ENCODE data around the gene ITGA5. TPM values are rescaled to one million over a fixed set of nuclear protein-coding genes. Genes with fewer than 3 reads are reported as not detected.

ITGA5 gene
- total RNA-seq, 1 donor from 2014 or later: 317 TPM

GRCh38 chr12:54404061-54405004 is 14.7 kb downstream of the ITGA5 start:
- H3K9ac ChIP-seq (ENCODE audit: low read length): no peak overlapping the region
- peaks cover 7% of the 10 kb centered on the region for H3K79me2 ChIP-seq (ENCODE audit: insufficient read depth, low read length)
- no peaks in the 10 kb centered on the region for H3K27me3 Mint-ChIP-seq (ENCODE audit: low read depth, unreplicated experiment)
- H3K4me3 Mint-ChIP-seq (ENCODE audit: unreplicated experiment): no peak overlapping the region
- peaks cover 90% of the 10 kb centered on the region for H3K36me3 ChIP-seq (ENCODE audit: insufficient read depth, low read length)
- FAIRE-seq: no peak
- no peak for TF ChIP-seq EZH2 (IDR thresholded peaks at IDR 0.05; ENCODE audit: insufficient read depth, low read length)
- TF ChIP-seq CTCF (IDR thresholded peaks at IDR 0.05; ENCODE audit: insufficient read depth, low read depth, low read length): peak; percentile 98
- H3K9me3 ChIP-seq (ENCODE audit: insufficient read depth, low read depth, low read length): no peaks in the 10 kb centered on the region
- H2AFZ ChIP-seq (ENCODE audit: low read depth, low read length): no peak overlapping the region
- peaks cover 34% of the 10 kb centered on the region for H3K36me3 Mint-ChIP-seq (ENCODE audit: low read depth, unreplicated experiment)
- no peaks in the 10 kb centered on the region for H3K4me1 ChIP-seq (ENCODE audit: insufficient read depth, low read length)
- H3K27ac ChIP-seq (ENCODE audit: low read depth, low read length): no peak overlapping the region
- H3K4me1 Mint-ChIP-seq (ENCODE audit: low read depth, unreplicated experiment): no peaks in the 10 kb centered on the region
- H4K20me1 ChIP-seq (ENCODE audit: insufficient read depth, low read length): peaks cover 66% of the 10 kb centered on the region
- H3K27me3 ChIP-seq (ENCODE audit: insufficient read depth, low read length): no peaks in the 10 kb centered on the region
- DNase-seq (ENCODE audit: low read depth): no peak
- no peaks in the 10 kb centered on the region for H3K9me3 Mint-ChIP-seq (ENCODE audit: unreplicated experiment)
- no peak overlapping the region for H3K4me2 ChIP-seq (ENCODE audit: low read length)
- H3K27ac Mint-ChIP-seq (ENCODE audit: unreplicated experiment): peak overlapping the region; percentile 81
- no peak overlapping the region for H3K4me3 ChIP-seq (ENCODE audit: insufficient read depth, low read depth, low read length)

GRCh38 chr12:54401119-54401518 is 17.9 kb downstream of the ITGA5 start:
- peaks cover 2% of the 10 kb centered on the region for H3K79me2 ChIP-seq (ENCODE audit: insufficient read depth, low read length)
- Mint-ChIP-seq H3K9me3 (ENCODE audit: unreplicated experiment) (no peaks in the 10 kb centered on the region), H3K4me1 (ENCODE audit: low read depth, unreplicated experiment) (no peaks in the 10 kb centered on the region), H3K4me3 (ENCODE audit: unreplicated experiment) (no peak overlapping the region), H3K27ac (ENCODE audit: unreplicated experiment) (no peak overlapping the region), H3K27me3 (ENCODE audit: low read depth, unreplicated experiment) (no peaks in the 10 kb centered on the region), H3K36me3 (ENCODE audit: low read depth, unreplicated experiment) (peaks cover 36% of the 10 kb centered on the region)
- DNase-seq (ENCODE audit: low read depth) (no peak), FAIRE-seq (no peak)
- TF ChIP-seq CTCF (IDR thresholded peaks at IDR 0.05; ENCODE audit: insufficient read depth, low read depth, low read length): no peak
- TF ChIP-seq EZH2 (IDR thresholded peaks at IDR 0.05; ENCODE audit: insufficient read depth, low read length): no peak
- H3K36me3 ChIP-seq (ENCODE audit: insufficient read depth, low read length): peaks cover 89% of the 10 kb centered on the region
- no peak overlapping the region for H3K4me3 ChIP-seq (ENCODE audit: insufficient read depth, low read depth, low read length)
- no peak overlapping the region for H3K9ac ChIP-seq (ENCODE audit: low read length)
- no peak overlapping the region for H3K27ac ChIP-seq (ENCODE audit: low read depth, low read length)
- no peaks in the 10 kb centered on the region for H3K9me3 ChIP-seq (ENCODE audit: insufficient read depth, low read depth, low read length)
- no peak overlapping the region for H3K4me2 ChIP-seq (ENCODE audit: low read length)
- H2AFZ ChIP-seq (ENCODE audit: low read depth, low read length): no peak overlapping the region
- no peaks in the 10 kb centered on the region for H3K27me3 ChIP-seq (ENCODE audit: insufficient read depth, low read length)
- H4K20me1 ChIP-seq (ENCODE audit: insufficient read depth, low read length): peaks cover 67% of the 10 kb centered on the region
- no peaks in the 10 kb centered on the region for H3K4me1 ChIP-seq (ENCODE audit: insufficient read depth, low read length)
